PC-3 (cell line): Measurements from ENCODE around the gene B3GAT1.

ENCODE experiments used
- EZH2 ChIP-seq: fragments of 300-600 bp; sonication (generic); IDR thresholded peaks from one replicate; pipeline ENCODE4 v1.6.1; 2017; ENCODE audit warnings: antibody characterized with exemption, mild to moderate bottlenecking, low read length; ENCODE audit not compliant: unreplicated experiment
- EZH2phosphoT487 ChIP-seq: fragments of 300-600 bp; sonication (generic); IDR thresholded peaks from 2 replicates; pipeline ENCODE4 v1.6.1; 2018; ENCODE audit warnings: mild to moderate bottlenecking, antibody characterized with exemption, low read length, borderline replicate concordance
- TF ChIP-seq, protein P1 (sequence below): fragments of 300-600 bp; sonication (generic); conservative IDR thresholded peaks from 2 replicates; pipeline ENCODE4 v1.5.1; 2017; ENCODE audit warnings: antibody characterized with exemption, low read depth, mild to moderate bottlenecking, low read length

DNA sequence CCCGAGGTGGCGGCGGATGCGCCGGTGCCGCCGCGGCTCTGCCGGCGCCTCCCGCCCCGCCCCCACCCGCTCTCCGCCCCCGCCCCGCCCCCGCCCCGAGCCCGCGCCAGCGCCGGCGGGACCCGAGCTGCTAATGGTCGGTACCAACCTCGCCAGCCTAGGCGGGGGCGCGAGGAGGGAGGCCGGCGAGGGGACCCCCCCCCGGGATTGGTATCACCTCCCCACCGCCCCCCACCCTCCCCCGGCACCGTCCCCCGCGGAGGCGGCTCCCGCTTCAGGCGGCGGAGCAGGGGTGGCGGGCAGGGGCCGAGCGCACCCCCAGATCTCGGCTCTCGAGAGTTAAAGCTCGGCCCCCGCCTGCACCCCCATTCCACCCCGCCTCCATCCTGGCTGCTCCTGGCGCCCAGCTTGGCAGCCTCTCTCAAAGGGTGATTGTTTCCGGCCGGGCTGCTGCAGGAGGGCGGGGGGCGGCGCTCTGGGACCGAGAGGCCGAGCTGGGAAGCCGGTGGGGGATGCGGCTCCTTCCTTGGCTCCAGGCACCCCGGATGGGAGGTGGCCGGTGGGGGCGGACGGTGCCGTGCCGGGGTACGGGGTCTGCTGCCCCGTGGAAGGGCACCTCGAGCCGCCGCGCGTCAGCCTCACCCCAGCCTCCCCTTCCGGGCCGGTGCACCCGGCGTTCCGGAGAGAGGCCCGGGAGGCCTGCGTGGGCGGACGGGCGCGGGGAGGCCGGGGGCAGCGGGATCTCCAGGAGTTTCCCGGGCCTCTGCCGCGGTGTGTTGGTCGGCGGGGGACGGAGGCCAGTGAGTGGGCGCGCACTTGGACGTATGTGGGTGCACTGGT, at the start of gene B3GAT1:
- TF ChIP-seq, protein P1, sequence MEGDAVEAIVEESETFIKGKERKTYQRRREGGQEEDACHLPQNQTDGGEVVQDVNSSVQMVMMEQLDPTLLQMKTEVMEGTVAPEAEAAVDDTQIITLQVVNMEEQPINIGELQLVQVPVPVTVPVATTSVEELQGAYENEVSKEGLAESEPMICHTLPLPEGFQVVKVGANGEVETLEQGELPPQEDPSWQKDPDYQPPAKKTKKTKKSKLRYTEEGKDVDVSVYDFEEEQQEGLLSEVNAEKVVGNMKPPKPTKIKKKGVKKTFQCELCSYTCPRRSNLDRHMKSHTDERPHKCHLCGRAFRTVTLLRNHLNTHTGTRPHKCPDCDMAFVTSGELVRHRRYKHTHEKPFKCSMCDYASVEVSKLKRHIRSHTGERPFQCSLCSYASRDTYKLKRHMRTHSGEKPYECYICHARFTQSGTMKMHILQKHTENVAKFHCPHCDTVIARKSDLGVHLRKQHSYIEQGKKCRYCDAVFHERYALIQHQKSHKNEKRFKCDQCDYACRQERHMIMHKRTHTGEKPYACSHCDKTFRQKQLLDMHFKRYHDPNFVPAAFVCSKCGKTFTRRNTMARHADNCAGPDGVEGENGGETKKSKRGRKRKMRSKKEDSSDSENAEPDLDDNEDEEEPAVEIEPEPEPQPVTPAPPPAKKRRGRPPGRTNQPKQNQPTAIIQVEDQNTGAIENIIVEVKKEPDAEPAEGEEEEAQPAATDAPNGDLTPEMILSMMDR: no peak
- TF ChIP-seq EZH2: no peak
- no peak for TF ChIP-seq EZH2phosphoT487
